Activated CD4-positive, alpha-beta T cell treated with anti-CD3 and anti-CD28 coated beads for 1 hour (primary cell): Measurements from ENCODE around the gene JMJD7.

ENCODE experiments used
- DNase-seq: peaks from one replicate; pipeline ENCODE4 v3.0.0-alpha.2; 2020

Gene JMJD7

GRCh38 chr15:41869770-41870688 is 42.1 kb downstream of the JMJD7 start:
- DNase-seq = no peak

GRCh38 chr15:41870689-41871081 is 42.8 kb downstream of the JMJD7 start:
- peak; percentile 32 for DNase-seq

- DNase-seq = no peak
Observed at GRCh38 chr15:41871175-41871905, 43.4 kb downstream of the JMJD7 start.

GRCh38 chr15:41872166-41872747 is 44.4 kb downstream of the JMJD7 start:
- DNase-seq = no peak

GRCh38 chr15:41873711-41874110 is 45.8 kb downstream of the JMJD7 start:
- no peak for DNase-seq

- no peak for DNase-seq
Observed at GRCh38 chr15:41874736-41875135, 46.8 kb downstream of the JMJD7 start.

GRCh38 chr15:41876007-41876406 is 48.1 kb downstream of the JMJD7 start:
- no peak for DNase-seq

GRCh38 chr15:41876689-41877088 is 48.8 kb downstream of the JMJD7 start:
- DNase-seq = no peak

- DNase-seq = no peak
Observed at GRCh38 chr15:41877631-41878354, 49.9 kb downstream of the JMJD7 start.

GRCh38 chr15:41878355-41878699 is 50.4 kb downstream of the JMJD7 start:
- no peak for DNase-seq

- no peak for DNase-seq
Observed at GRCh38 chr15:41879321-41879845, 51.5 kb downstream of the JMJD7 start.

GRCh38 chr15:41880156-41880877 is 52.4 kb downstream of the JMJD7 start:
- no peak for DNase-seq

- no peak for DNase-seq
Observed at GRCh38 chr15:41881086-41881485, 53.2 kb downstream of the JMJD7 start.

GRCh38 chr15:41881550-41881919 is 53.6 kb downstream of the JMJD7 start:
- no peak for DNase-seq

GRCh38 chr15:41881920-41882688 is 54.2 kb downstream of the JMJD7 start:
- no peak for DNase-seq

- DNase-seq = no peak
Observed at GRCh38 chr15:41882689-41883483, 55.0 kb downstream of the JMJD7 start.

- no peak for DNase-seq
Observed at GRCh38 chr15:41883484-41883825, 55.6 kb downstream of the JMJD7 start.

GRCh38 chr15:41884458-41884857 is 56.6 kb downstream of the JMJD7 start:
- DNase-seq = no peak

GRCh38 chr15:41885321-41885720 is 57.4 kb downstream of the JMJD7 start:
- DNase-seq = no peak

- no peak for DNase-seq
Observed at GRCh38 chr15:41885841-41886240, 57.9 kb downstream of the JMJD7 start.

GRCh38 chr15:41886741-41887140 is 58.8 kb downstream of the JMJD7 start:
- no peak for DNase-seq
